A549 (cell line): Measurements from ENCODE around the gene SYNGR2.

Source experiments
- CTCF ChIP-seq: fragments of >200 bp; sonication (Bioruptor Twin); formaldehyde crosslinking; IDR thresholded peaks from 3 replicates; pipeline ENCODE4 v1.5.1; 2016
- HMGXB4 ChIP-seq: fragments of 250-450 bp; sonication (Bioruptor Pico); IDR thresholded peaks from 2 replicates; pipeline ENCODE4 v1.5.0; 2021; ENCODE audit warnings: mild to moderate bottlenecking, moderate library complexity, borderline replicate concordance
- MYC ChIP-seq: IDR thresholded peaks from 2 replicates; pipeline ENCODE4 v1.6.1; 2012; ENCODE audit warnings: mild to moderate bottlenecking, inconsistent platforms, low read length, improper control_type of control experiment, borderline replicate concordance
- POLR2AphosphoS2 ChIP-seq: conservative IDR thresholded peaks from 2 replicates; pipeline ENCODE4 v1.6.1; 2012; ENCODE audit warnings: low read length, improper control_type of control experiment, inconsistent platforms
- RAD21 ChIP-seq, 2 experiments: fragments of >200 bp in 1 of 2; sonication (Bioruptor Twin) in 1 of 2; formaldehyde crosslinking in 1 of 2; IDR thresholded peaks in 1 of 2; conservative IDR thresholded peaks in 1 of 2; 2 replicates in 1 of 2; 3 replicates in 1 of 2; pipeline ENCODE4 v1.6.1; 2012 to 2018; ENCODE audit warnings: inconsistent platforms in 1 of 2

- TF ChIP-seq CTCF (no peak), MYC (no peak), HMGXB4 (CRISPR knock-in tag) (no peak), POLR2AphosphoS2 (no peak), RAD21 (conservative IDR thresholded peaks at IDR 0.05 in 1 of 2, IDR thresholded peaks at IDR 0.05 in 1 of 2) (no peak)
These were observed 20.9 kb upstream of the SYNGR2 start for GRCh38 chr17:78147315-78147998.
